GM12878 (cell line): ENCODE data around the gene PGAM4. TPM values are rescaled to one million over a fixed set of nuclear protein-coding genes. Genes with fewer than 3 reads are reported as not detected.

ENCODE experiments used
- ATAC-seq: fragments of 200-7000 bp; cut with Tn5 transposase; 3 replicates; pipeline ENCODE4 v1.9.1; 2020; ENCODE audit warnings: mild to moderate bottlenecking, moderate library complexity
- BruUV-seq: library from RNA; stranded (reverse); fragments of 400-500 nt; replicated peaks from 2 replicates; lab custom pipeline; 2021; lab: Mats Ljungman, UMichigan
- CTCF ChIA-PET: fragments of 300-600 bp; sonication (Branson Sonifier 250); formaldehyde crosslinking; extraction: SDS; loops from one replicate; lab custom pipeline; 2021; ENCODE audit warnings: inconsistent platforms; lab: Yijun Ruan, JAX
- POLR2A ChIA-PET: fragments of 350-600 bp; formaldehyde crosslinking; extraction: SDS; loops from one replicate; lab custom pipeline; 2021; ENCODE audit warnings: inconsistent platforms; lab: Charles Lee
- RAD21 ChIA-PET: fragments of 300-600 bp; sonication (Branson Sonifier 250); formaldehyde crosslinking; loops from one replicate; lab custom pipeline; 2023; ENCODE audit warnings: antibody characterized with exemption; ENCODE audit not compliant: unreplicated experiment; lab: Charles Lee
- SMC1A ChIA-PET: fragments of 300-600 bp; sonication (Branson Sonifier 250); formaldehyde crosslinking; loops from one replicate; lab custom pipeline; 2023; ENCODE audit not compliant: unreplicated experiment, uncharacterized antibody; lab: Charles Lee
- DNase-seq: peaks from one replicate; pipeline ENCODE4 v3.0.0-alpha.2; 2011; ENCODE audit warnings: low read depth, low spot score
- FAIRE-seq: peaks from 3 replicates; lab custom pipeline; 2011; peaks lifted over from hg19 to GRCh38; lab: Jason Lieb, UNC
- H2AFZ ChIP-seq: 2 replicates; pipeline ENCODE4 v1.6.0; 2011; ENCODE audit warnings: low read depth, low read length, control low read depth; ENCODE audit not compliant: control insufficient read depth
- H3K27ac ChIP-seq: 2 replicates; pipeline ENCODE4 v1.5.1; 2011; ENCODE audit warnings: control low read depth; ENCODE audit not compliant: control insufficient read depth, insufficient read depth
- H3K27me3 ChIP-seq, 2 experiments: replicated peaks in 1 of 2; 2 replicates each; pipeline versions ENCODE4 v1.6.0 to v1.6.1; 2011; ENCODE audit warnings: low read length in 1 of 2; ENCODE audit not compliant: control insufficient read depth in 2 of 2, insufficient read depth in 2 of 2
- H3K36me3 ChIP-seq, 2 experiments: 2 replicates each; pipeline ENCODE4 v1.5.1; 2011; ENCODE audit warnings: low read length in 1 of 2; ENCODE audit not compliant: control insufficient read depth in 2 of 2, insufficient read depth in 2 of 2
- H3K4me1 ChIP-seq: 2 replicates; pipeline ENCODE4 v1.6.1; 2011; ENCODE audit warnings: mild to moderate bottlenecking, low read length, moderate library complexity, mixed read lengths; ENCODE audit not compliant: control insufficient read depth, insufficient read depth
- H3K4me2 ChIP-seq: 2 replicates; pipeline ENCODE4 v1.6.0; 2011; ENCODE audit warnings: control low read depth; ENCODE audit not compliant: control insufficient read depth, insufficient read depth
- H3K4me3 ChIP-seq: fragments of 200-600 bp; sonication (generic); 2 replicates; pipeline ENCODE4 v1.5.1; 2016
- H3K79me2 ChIP-seq: 2 replicates; pipeline ENCODE4 v1.6.0; 2011; ENCODE audit warnings: low read length; ENCODE audit not compliant: control insufficient read depth, insufficient read depth
- H3K9ac ChIP-seq: 2 replicates; pipeline ENCODE4 v1.8.0; 2011; ENCODE audit warnings: low read length, control low read depth, mixed read lengths; ENCODE audit not compliant: control insufficient read depth, insufficient read depth
- H3K9me3 ChIP-seq: replicated peaks from 3 replicates; pipeline ENCODE4 v1.5.1; 2011; ENCODE audit warnings: mild to moderate bottlenecking, low read length; ENCODE audit not compliant: control insufficient read depth, insufficient read depth
- H4K20me1 ChIP-seq: 2 replicates; pipeline ENCODE4 v1.6.0; 2011; ENCODE audit not compliant: control insufficient read depth, insufficient read depth
- ELK1 ChIP-seq: IDR thresholded peaks from 2 replicates; pipeline ENCODE4 v1.6.1; 2012; ENCODE audit warnings: low read depth, low read length, improper control_type of control experiment
- GABPA ChIP-seq: IDR thresholded peaks from 2 replicates; pipeline ENCODE4 v1.6.1; 2014; ENCODE audit warnings: antibody characterized with exemption, low read depth, mild to moderate bottlenecking, inconsistent platforms
- KDM1A ChIP-seq: fragments of 200-600 bp; sonication (generic); IDR thresholded peaks from 2 replicates; pipeline ENCODE4 v1.6.1; 2016; ENCODE audit warnings: borderline replicate concordance
- LARP7 ChIP-seq: fragments of 450-650 bp; IDR thresholded peaks from 2 replicates; pipeline ENCODE4 v1.6.1; 2017; ENCODE audit warnings: mild to moderate bottlenecking
- NR2F1 ChIP-seq: fragments of 450-650 bp; conservative IDR thresholded peaks from 2 replicates; pipeline ENCODE4 v1.6.1; 2017; ENCODE audit warnings: mild to moderate bottlenecking
- NRF1 ChIP-seq: conservative IDR thresholded peaks from 2 replicates; pipeline ENCODE4 v1.6.1; 2011; ENCODE audit warnings: mild to moderate bottlenecking, low read depth, low read length, improper control_type of control experiment
- POLR2AphosphoS5 ChIP-seq: IDR thresholded peaks from 2 replicates; pipeline ENCODE4 v1.6.1; 2011; ENCODE audit warnings: mild to moderate bottlenecking, low read length, inconsistent platforms
- RELA ChIP-seq: fragments of 450-650 bp; IDR thresholded peaks from 2 replicates; pipeline ENCODE4 v1.8.0; 2014; ENCODE audit warnings: borderline replicate concordance; ENCODE audit not compliant: partially characterized antibody
- REST ChIP-seq: IDR thresholded peaks from 2 replicates; pipeline ENCODE4 v1.6.1; 2012; ENCODE audit warnings: mild to moderate bottlenecking, low read depth, low read length
- RFX5 ChIP-seq: IDR thresholded peaks from 2 replicates; pipeline ENCODE4 v1.6.1; 2011; ENCODE audit warnings: low read depth, low read length, improper control_type of control experiment
- SKIL ChIP-seq: fragments of 450-650 bp; IDR thresholded peaks from 2 replicates; pipeline ENCODE4 v1.6.1; 2017; ENCODE audit warnings: mild to moderate bottlenecking, low read depth, inconsistent platforms; ENCODE audit not compliant: poor library complexity, severe bottlenecking
- STAT3 ChIP-seq: IDR thresholded peaks from 2 replicates; pipeline ENCODE4 v1.6.1; 2011; ENCODE audit warnings: low read depth, low read length, improper control_type of control experiment
- ZBTB11 ChIP-seq: fragments of 450-650 bp; formaldehyde crosslinking; IDR thresholded peaks from 2 replicates; pipeline ENCODE4 v1.5.0; 2022; ENCODE audit warnings: mild to moderate bottlenecking, missing genetic modification characterization
- ZNF207 ChIP-seq: fragments of 450-650 bp; IDR thresholded peaks from 2 replicates; pipeline ENCODE4 v1.6.1; 2014; ENCODE audit warnings: antibody characterized with exemption, mild to moderate bottlenecking, borderline replicate concordance
- WGBS: methylation state at CpG from one replicate; pipeline ENCODE4 v1.1.6; 2016; ENCODE audit warnings: low lambda C conversion rate; ENCODE audit not compliant: insufficient replicate concordance, insufficient coverage; ENCODE audit errors: missing lambda C conversion rate; 5-methylcytosine and 5-hydroxymethylcytosine counted together
- in situ Hi-C: fragments of 300-500 bp; cut with MboI; formaldehyde crosslinking; loops from 9 replicates; pipeline ENCODE4 v1.14.3; 2018; ENCODE audit warnings: mixed read lengths
- intact Hi-C: fragments of 100-400 bp; cut with micrococcal nuclease; formaldehyde crosslinking; loops from one replicate; pipeline ENCODE4 v1.14.2; 2022; ENCODE audit not compliant: unreplicated experiment
- polyA plus RNA-seq, 11 experiments: library from polyadenylated mRNA; depleted of rRNA in 4 of 11; unstranded in 6 of 11; stranded (reverse) in 5 of 11; fragments of >200 nt; fragmentation: Nextera tagmentation in 4 of 11; fragmentation: Illumina TruSeq in 1 of 11; extraction: Ambion mirVana in 4 of 11; extraction: Trizol in 1 of 11; gene quantifications; 1 replicate in 1 of 11; 2 replicates in 10 of 11; pipeline versions ENCODE4 v1.2.1 to v1.2.3, GENCODE V29; 2011 to 2016; ENCODE audit warnings: inconsistent platforms in 2 of 11, missing spikeins in 2 of 11, low read depth in 1 of 11
- total RNA-seq, 4 experiments: library from RNA; depleted of rRNA in 3 of 4; stranded (reverse); fragments of >200 nt in 3 of 4; fragmentation: Illumina TruSeq in 1 of 4; extraction: Trizol in 1 of 4; gene quantifications; 2 replicates each; pipeline versions ENCODE4 v1.2.1 to v1.2.3, GENCODE V29; 2013 to 2021

PGAM4 gene
- total and polyA plus RNA-seq, 10 of the 15 experiments (the other 5 are each of a cell fraction or from before 2014, with no cell fraction given): 0.24 to 0.80 (median 0.36) TPM; not detected in 6

- DNase-seq (no peak), FAIRE-seq (no peak), ATAC-seq (no peak)
- H3K27me3 ChIP-seq: no peaks in the 10 kb centered on the region
- no TSS peak for BruUV-seq
- ChIA-PET SMC1A (interaction anchor here (1.1 to 1.5 kb wide), 2 partner anchors 9 to 90 kb away, joined by 4 read pairs; no protein-coding TSS in a partner anchor), RAD21 (interaction anchor here (1.1 kb wide), 1 partner anchor 23 kb away, joined by 3 read pairs; no protein-coding TSS in a partner anchor), POLR2A (no interaction called here), CTCF (no interaction called here)
- WGBS: 60% methylated on average over 1 of the region's 1 CpG
- no peak overlapping the region for H2AFZ ChIP-seq
- in situ Hi-C loops: no loop called here
- H3K9ac ChIP-seq: no peak overlapping the region
- H3K27ac ChIP-seq: no peak overlapping the region
- H3K36me3 ChIP-seq: no peaks in the 10 kb centered on the region
- H3K4me1 ChIP-seq: no peaks in the 10 kb centered on the region
- H3K79me2 ChIP-seq: no peaks in the 10 kb centered on the region
- intact Hi-C loops: no loop called here
- no peaks in the 10 kb centered on the region for H4K20me1 ChIP-seq
- H3K4me3 ChIP-seq: no peak overlapping the region
- H3K4me2 ChIP-seq: no peak overlapping the region
- no peaks in the 10 kb centered on the region for H3K9me3 ChIP-seq
- TF ChIP-seq GABPA (no peak), ZNF207 (no peak), ZBTB11 (CRISPR knock-in tag) (no peak), ELK1 (no peak), NRF1 (no peak), LARP7 (no peak), KDM1A (no peak), SKIL (no peak), RELA (no peak), REST (no peak), STAT3 (no peak), RFX5 (no peak), POLR2AphosphoS5 (no peak), NR2F1 (no peak)
Observed at GRCh38 chrX:77935886-77936285, 33.6 kb downstream of the PGAM4 start.
